Mesendoderm (in vitro differentiated cells): ENCODE measurements around the gene PCBP3.

Source experiments
- DNase-seq: peaks from one replicate; pipeline ENCODE4 v3.0.0; 2013
- H2AK5ac ChIP-seq: 2 replicates; pipeline ENCODE4 v1.6.1; 2013; ENCODE audit warnings: low read length, inconsistent platforms
- H2BK120ac ChIP-seq: 2 replicates; pipeline ENCODE4 v1.6.1; 2013; ENCODE audit warnings: low read depth, mild to moderate bottlenecking, low read length, moderate library complexity, mixed read lengths
- H2BK15ac ChIP-seq: replicated peaks from 2 replicates; pipeline ENCODE4 v1.6.1; 2013; ENCODE audit warnings: low read depth, mild to moderate bottlenecking, moderate library complexity
- H2BK5ac ChIP-seq: 2 replicates; pipeline ENCODE4 v1.6.1; 2013; ENCODE audit warnings: low read length, inconsistent platforms
- H3K18ac ChIP-seq: 2 replicates; pipeline ENCODE4 v1.6.1; 2013; ENCODE audit warnings: mild to moderate bottlenecking, low read length, mixed read lengths
- H3K23ac ChIP-seq: one replicate; pipeline ENCODE4 v1.6.1; 2013; ENCODE audit warnings: low read length
- H3K27ac ChIP-seq: 2 replicates; pipeline ENCODE4 v1.5.1; 2013; ENCODE audit warnings: low read depth, mild to moderate bottlenecking, inconsistent platforms, low read length, moderate library complexity
- H3K27me3 ChIP-seq: 2 replicates; pipeline ENCODE4 v1.6.1; 2013; ENCODE audit warnings: low read length, control low read depth, mild to moderate bottlenecking, inconsistent platforms; ENCODE audit not compliant: insufficient read depth, poor library complexity
- H3K36me3 ChIP-seq: 2 replicates; pipeline ENCODE4 v1.6.1; 2013; ENCODE audit warnings: low read length, inconsistent platforms; ENCODE audit not compliant: control insufficient read depth, insufficient read depth
- H3K4ac ChIP-seq: one replicate; pipeline ENCODE4 v1.6.1; 2013; ENCODE audit warnings: low read depth, mild to moderate bottlenecking, low read length, moderate library complexity
- H3K4me1 ChIP-seq: 2 replicates; pipeline ENCODE4 v1.6.1; 2013; ENCODE audit warnings: low read depth, low read length, inconsistent platforms; ENCODE audit not compliant: control insufficient read depth
- H3K4me2 ChIP-seq: 2 replicates; pipeline ENCODE4 v1.6.1; 2013; ENCODE audit warnings: low read length
- H3K4me3 ChIP-seq: 2 replicates; pipeline ENCODE4 v1.5.1; 2013; ENCODE audit warnings: mild to moderate bottlenecking, low read length
- H3K56ac ChIP-seq: one replicate; pipeline ENCODE4 v1.6.1; 2013; ENCODE audit warnings: low read length
- H3K79me1 ChIP-seq: 2 replicates; pipeline ENCODE4 v1.6.1; 2013; ENCODE audit warnings: low read length, inconsistent platforms
- H3K79me2 ChIP-seq: 2 replicates; pipeline ENCODE4 v1.6.1; 2013; ENCODE audit warnings: mild to moderate bottlenecking, low read length; ENCODE audit not compliant: control insufficient read depth, insufficient read depth
- H3K9ac ChIP-seq: 2 replicates; pipeline ENCODE4 v1.6.1; 2013; ENCODE audit warnings: low read length, inconsistent platforms
- H4K5ac ChIP-seq: one replicate; pipeline ENCODE4 v1.6.1; 2013; ENCODE audit warnings: low read length
- H4K8ac ChIP-seq: one replicate; pipeline ENCODE4 v1.6.1; 2013; ENCODE audit warnings: low read depth, mild to moderate bottlenecking, control low read depth, low read length, moderate library complexity
- WGBS: extraction: QIAGEN DNeasy Blood & Tissue Kit; methylation state at CpG from one replicate; pipeline ENCODE4 v1.1.7; 2013; ENCODE audit warnings: low lambda C conversion rate, missing lambda C conversion rate; ENCODE audit not compliant: insufficient coverage; ENCODE audit errors: extremely low coverage; 5-methylcytosine and 5-hydroxymethylcytosine counted together

The PCBP3 gene

GRCh38 chr21:45768740-45769048 is 125.2 kb downstream of the PCBP3 start:
- peak; percentile 10 for DNase-seq
- no peak overlapping the region for H3K56ac ChIP-seq
- no peak overlapping the region for H4K8ac ChIP-seq
- no peak overlapping the region for H3K4me2 ChIP-seq
- no peaks in the 10 kb centered on the region for H3K79me1 ChIP-seq
- no peak overlapping the region for H2BK15ac ChIP-seq
- H3K9ac ChIP-seq: no peak overlapping the region
- H3K36me3 ChIP-seq: no peaks in the 10 kb centered on the region
- H3K79me2 ChIP-seq: no peaks in the 10 kb centered on the region
- no peaks in the 10 kb centered on the region for H3K27me3 ChIP-seq
- H4K5ac ChIP-seq: no peak overlapping the region
- no peak overlapping the region for H3K4me3 ChIP-seq
- H2BK120ac ChIP-seq: no peak overlapping the region
- H2BK5ac ChIP-seq: no peak overlapping the region
- H2AK5ac ChIP-seq: no peak overlapping the region
- H3K4ac ChIP-seq: no peak overlapping the region
- no peak overlapping the region for H3K18ac ChIP-seq
- H3K23ac ChIP-seq: no peak overlapping the region
- no peak overlapping the region for H3K27ac ChIP-seq
- no peaks in the 10 kb centered on the region for H3K4me1 ChIP-seq
- WGBS: no CpG with 5 or more reads among the region's 11 CpGs

GRCh38 chr21:45769294-45769693 is 125.8 kb downstream of the PCBP3 start:
- Histone ChIP-seq H2BK120ac (no peak overlapping the region), H3K27ac (no peak overlapping the region), H3K4me3 (no peak overlapping the region), H2BK5ac (no peak overlapping the region), H4K5ac (no peak overlapping the region), H3K23ac (no peak overlapping the region), H3K4ac (no peak overlapping the region), H4K8ac (no peak overlapping the region), H3K9ac (no peak overlapping the region), H3K79me1 (no peaks in the 10 kb centered on the region), H3K27me3 (no peaks in the 10 kb centered on the region), H3K4me1 (no peaks in the 10 kb centered on the region), H3K36me3 (no peaks in the 10 kb centered on the region), H3K18ac (no peak overlapping the region), H3K4me2 (no peak overlapping the region), H2BK15ac (no peak overlapping the region), H2AK5ac (no peak overlapping the region), H3K79me2 (no peaks in the 10 kb centered on the region), H3K56ac (no peak overlapping the region)
- no CpG with 5 or more reads among the region's 14 CpGs for WGBS
- no peak for DNase-seq

GRCh38 chr21:45769896-45770295 is 126.4 kb downstream of the PCBP3 start:
- no peak overlapping the region for H3K56ac ChIP-seq
- H3K36me3 ChIP-seq: no peaks in the 10 kb centered on the region
- H2BK120ac ChIP-seq: no peak overlapping the region
- no peak overlapping the region for H3K4me2 ChIP-seq
- H3K4ac ChIP-seq: no peak overlapping the region
- H4K5ac ChIP-seq: no peak overlapping the region
- H3K79me1 ChIP-seq: no peaks in the 10 kb centered on the region
- H2BK5ac ChIP-seq: no peak overlapping the region
- no peaks in the 10 kb centered on the region for H3K27me3 ChIP-seq
- no peak overlapping the region for H2AK5ac ChIP-seq
- H4K8ac ChIP-seq: no peak overlapping the region
- no peak overlapping the region for H3K4me3 ChIP-seq
- H3K23ac ChIP-seq: no peak overlapping the region
- no peak overlapping the region for H3K27ac ChIP-seq
- DNase-seq: no peak
- no peaks in the 10 kb centered on the region for H3K4me1 ChIP-seq
- H3K18ac ChIP-seq: no peak overlapping the region
- H3K9ac ChIP-seq: no peak overlapping the region
- H3K79me2 ChIP-seq: no peaks in the 10 kb centered on the region
- WGBS: no CpG with 5 or more reads among the region's 16 CpGs
- H2BK15ac ChIP-seq: no peak overlapping the region

GRCh38 chr21:45772180-45772579 is 128.7 kb downstream of the PCBP3 start:
- Histone ChIP-seq H3K79me1 (no peaks in the 10 kb centered on the region), H2BK120ac (no peak overlapping the region), H3K27me3 (no peaks in the 10 kb centered on the region), H3K18ac (no peak overlapping the region), H2BK5ac (no peak overlapping the region), H3K9ac (no peak overlapping the region), H2BK15ac (no peak overlapping the region), H2AK5ac (no peak overlapping the region), H4K8ac (no peak overlapping the region), H3K4me2 (no peak overlapping the region), H3K27ac (no peak overlapping the region), H3K36me3 (no peaks in the 10 kb centered on the region), H3K4me3 (no peak overlapping the region), H3K4ac (no peak overlapping the region), H4K5ac (no peak overlapping the region), H3K79me2 (no peaks in the 10 kb centered on the region), H3K4me1 (no peaks in the 10 kb centered on the region), H3K56ac (no peak overlapping the region), H3K23ac (no peak overlapping the region)
- no peak for DNase-seq

GRCh38 chr21:45774291-45774690 is 130.8 kb downstream of the PCBP3 start:
- Histone ChIP-seq H3K4ac (no peak overlapping the region), H3K23ac (no peak overlapping the region), H3K18ac (no peak overlapping the region), H2BK15ac (no peak overlapping the region), H3K79me1 (no peaks in the 10 kb centered on the region), H3K79me2 (no peaks in the 10 kb centered on the region), H3K56ac (no peak overlapping the region), H3K4me3 (no peak overlapping the region), H2BK5ac (no peak overlapping the region), H3K27me3 (no peaks in the 10 kb centered on the region), H4K5ac (no peak overlapping the region), H3K4me2 (no peak overlapping the region), H2BK120ac (no peak overlapping the region), H3K36me3 (no peaks in the 10 kb centered on the region), H3K27ac (no peak overlapping the region), H4K8ac (no peak overlapping the region), H3K4me1 (no peaks in the 10 kb centered on the region), H3K9ac (no peak overlapping the region), H2AK5ac (no peak overlapping the region)
- DNase-seq: no peak
- no CpG with 5 or more reads among the region's 5 CpGs for WGBS

- Histone ChIP-seq H3K9ac (no peak overlapping the region), H3K4me1 (no peaks in the 10 kb centered on the region), H2BK15ac (no peak overlapping the region), H3K79me2 (no peaks in the 10 kb centered on the region), H4K8ac (no peak overlapping the region), H3K18ac (no peak overlapping the region), H3K4me2 (no peak overlapping the region), H2BK5ac (no peak overlapping the region), H3K79me1 (no peaks in the 10 kb centered on the region), H4K5ac (no peak overlapping the region), H3K27ac (no peak overlapping the region), H2AK5ac (no peak overlapping the region), H3K36me3 (no peaks in the 10 kb centered on the region), H2BK120ac (no peak overlapping the region), H3K4ac (no peak overlapping the region), H3K56ac (no peak overlapping the region), H3K23ac (no peak overlapping the region), H3K4me3 (no peak overlapping the region), H3K27me3 (no peaks in the 10 kb centered on the region)
- WGBS: no CpG with 5 or more reads among the region's 1 CpG
- DNase-seq: no peak
Observed at GRCh38 chr21:45776971-45777370, 133.4 kb downstream of the PCBP3 start.
